ENCODE results near the gene COL27A1.

GRCh38 chr9:114261987-114262386 lies 106.7 kb downstream of the COL27A1 start:
- TF ChIP-seq POLR2AphosphoS5 (IDR thresholded peaks at IDR 0.05) (no peak), CTCF (IDR thresholded peaks at IDR 0.05) (no peak)
